GM12872 (cell line): Measurements from ENCODE around the gene AVL9.

Experiments used
- CTCF ChIP-seq: IDR thresholded peaks from 3 replicates; pipeline ENCODE4 v1.5.1; 2011; ENCODE audit warnings: low read depth, mild to moderate bottlenecking, low read length, moderate library complexity; ENCODE audit not compliant: insufficient read depth

Gene AVL9

GRCh38 chr7:32602470-32602869, 107.2 kb downstream of the AVL9 start:
- TF ChIP-seq CTCF: no peak

GRCh38 chr7:32605032-32605431, 109.7 kb downstream of the AVL9 start:
- TF ChIP-seq CTCF: no peak

GRCh38 chr7:32609463-32609862, 114.2 kb downstream of the AVL9 start:
- TF ChIP-seq CTCF: no peak

- no peak for TF ChIP-seq CTCF
Observed at GRCh38 chr7:32611201-32612099, 116.2 kb downstream of the AVL9 start.

GRCh38 chr7:32616625-32617024, 121.3 kb downstream of the AVL9 start:
- no peak for TF ChIP-seq CTCF

GRCh38 chr7:32618470-32618869, 123.2 kb downstream of the AVL9 start:
- no peak for TF ChIP-seq CTCF

- TF ChIP-seq CTCF: no peak
Observed at GRCh38 chr7:32618987-32619386, 123.7 kb downstream of the AVL9 start.
